T-helper 2 cell treated with Interferon-gamma antibody and Interleukin-4, amounts not matched to agents 100 ng/mL and 5 ng/mL, for 36 hours (primary cell): ENCODE results near the gene XRN1. TPM values are rescaled to one million over a fixed set of nuclear protein-coding genes. Genes with fewer than 3 reads are reported as not detected.
"Not testable (repeated sequence)": the region's sequence is repeated elsewhere in the genome, so short reads cannot be mapped to it uniquely, and the experiment has no call there.

Experiments used
- intact Hi-C: fragments of 100-400 bp; cut with micrococcal nuclease; formaldehyde crosslinking; loops from one replicate; pipeline ENCODE4 v1.15.1; 2023
- total RNA-seq: library from RNA; stranded (reverse); gene quantifications from 2 replicates; pipeline ENCODE4 v1.2.3, GENCODE V29; 2022

XRN1 gene
- total RNA-seq, 1 donor from 2014 or later = 66.4 TPM

DNA sequence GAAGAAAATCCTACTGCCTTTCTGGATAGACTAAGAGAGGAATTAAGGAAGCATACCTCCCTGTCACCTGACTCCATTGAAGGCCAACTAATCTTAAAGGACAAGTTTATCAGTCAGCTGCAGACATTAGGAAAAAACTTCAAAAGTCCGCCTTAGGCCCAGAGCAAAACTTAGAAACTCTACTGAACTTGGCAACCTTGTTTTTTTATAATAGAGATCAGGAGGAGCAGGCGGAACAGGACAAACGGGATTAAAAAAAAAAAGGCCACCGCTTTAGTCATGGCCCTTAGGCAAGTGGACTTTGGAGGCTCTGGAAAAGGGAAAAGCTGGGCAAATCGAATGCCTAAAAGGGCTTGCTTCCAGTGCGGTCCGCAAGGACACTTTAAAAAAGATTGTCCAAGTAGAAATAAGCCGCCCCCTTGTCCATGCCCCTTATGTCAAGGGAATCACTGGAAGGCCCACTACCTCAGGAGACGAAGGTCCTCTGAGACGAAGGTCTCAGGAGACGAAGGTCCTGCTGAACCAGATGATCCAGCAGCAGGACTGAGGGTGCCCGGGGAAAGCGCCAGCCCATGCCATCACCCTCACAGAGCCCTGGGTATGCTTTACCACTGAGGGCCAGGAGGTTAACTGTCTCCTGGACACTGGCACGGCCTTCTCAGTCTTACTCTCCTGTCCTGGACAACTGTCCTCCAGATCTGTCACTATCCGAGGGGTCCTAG is 8.2 kb downstream of the XRN1 start:
- intact Hi-C loops = not testable (repeated sequence)

DNA sequence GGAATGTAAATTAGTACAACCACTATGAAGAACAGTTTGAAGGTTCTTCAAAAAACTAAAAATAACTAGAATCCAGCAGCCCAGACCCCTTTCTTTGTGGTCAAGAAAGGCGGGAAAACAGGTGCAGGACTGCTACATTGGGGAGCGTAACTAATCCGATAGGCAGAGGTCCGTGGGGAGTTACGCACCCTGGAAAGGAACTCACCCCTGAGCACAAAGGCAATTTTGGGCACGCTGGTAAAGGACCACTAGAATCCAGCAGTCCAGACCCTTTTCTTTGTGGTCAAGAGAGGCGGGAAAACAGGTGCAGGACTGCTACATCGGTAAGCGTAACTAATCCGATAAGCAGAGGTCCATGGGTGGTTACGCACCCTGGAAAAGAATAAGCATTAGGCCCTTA is 9.7 kb downstream of the XRN1 start:
- intact Hi-C loops = not testable (repeated sequence)

DNA sequence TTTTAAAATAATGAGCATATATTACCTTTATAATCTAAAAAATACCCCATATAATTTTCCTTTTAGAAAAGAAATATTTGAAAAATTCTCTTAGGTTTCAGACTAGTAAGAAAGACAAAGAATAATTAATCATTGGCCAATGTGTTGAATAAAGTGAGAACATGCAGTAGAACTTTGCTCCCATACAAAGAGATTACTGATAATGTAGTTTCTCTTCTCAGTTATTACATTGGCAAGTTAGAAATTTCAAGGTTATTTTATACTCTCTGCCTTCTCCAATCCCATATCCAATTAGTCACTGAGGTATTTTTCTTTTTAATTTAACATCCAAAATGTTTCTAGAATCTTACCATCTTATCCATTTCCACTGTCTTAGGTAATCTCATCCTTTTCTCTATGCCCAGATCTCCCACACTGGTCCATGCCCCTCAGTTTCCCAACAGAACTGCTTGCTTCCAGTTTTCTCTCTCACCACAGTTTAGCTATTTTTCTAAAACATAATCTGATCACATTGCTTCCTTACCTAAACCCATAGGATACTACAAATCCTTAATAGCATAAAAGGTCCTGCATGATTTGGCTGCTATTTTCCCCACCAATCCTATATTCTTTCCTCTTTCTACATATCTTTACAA is 10.8 kb downstream of the XRN1 start:
- intact Hi-C loops = no loop called here

DNA sequence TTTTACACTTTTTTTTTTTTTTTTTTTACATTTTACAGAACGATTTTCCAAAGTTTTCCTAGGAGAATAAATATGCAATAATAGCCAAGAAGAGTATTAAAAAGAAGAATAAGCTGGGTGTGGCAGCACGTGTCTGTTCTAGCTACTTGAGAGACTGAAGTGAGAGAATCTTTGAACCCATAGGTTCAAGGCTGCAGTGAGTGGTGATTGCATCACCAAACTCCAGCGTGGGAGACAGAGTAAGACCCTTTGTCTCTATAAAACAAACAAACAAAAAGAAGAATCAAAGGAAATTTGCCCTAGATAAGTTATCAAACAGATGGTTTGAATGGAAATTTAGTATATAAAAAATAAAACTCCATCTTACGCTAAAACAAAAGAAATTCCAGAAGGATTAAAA is 13.3 kb downstream of the XRN1 start:
- intact Hi-C loops = no loop called here

DNA sequence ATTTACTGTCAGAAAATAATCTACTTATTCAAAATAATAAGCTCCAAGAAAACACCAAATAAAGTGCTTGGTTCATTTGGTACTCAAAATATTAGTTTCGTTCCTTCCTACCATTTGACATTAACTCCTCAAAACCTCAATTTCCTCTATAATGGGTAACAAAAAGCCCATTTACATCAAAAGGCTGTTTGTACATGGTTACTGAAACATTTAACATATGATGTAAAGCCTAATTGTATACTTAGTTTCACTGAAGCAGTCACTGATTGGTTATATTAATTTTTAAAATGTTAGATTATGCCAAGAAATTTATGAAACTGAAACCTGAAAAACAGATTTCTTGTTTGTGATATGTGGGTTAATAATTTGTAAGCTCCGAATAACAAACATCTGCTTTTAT is 14.7 kb downstream of the XRN1 start:
- intact Hi-C loops = no loop called here

DNA sequence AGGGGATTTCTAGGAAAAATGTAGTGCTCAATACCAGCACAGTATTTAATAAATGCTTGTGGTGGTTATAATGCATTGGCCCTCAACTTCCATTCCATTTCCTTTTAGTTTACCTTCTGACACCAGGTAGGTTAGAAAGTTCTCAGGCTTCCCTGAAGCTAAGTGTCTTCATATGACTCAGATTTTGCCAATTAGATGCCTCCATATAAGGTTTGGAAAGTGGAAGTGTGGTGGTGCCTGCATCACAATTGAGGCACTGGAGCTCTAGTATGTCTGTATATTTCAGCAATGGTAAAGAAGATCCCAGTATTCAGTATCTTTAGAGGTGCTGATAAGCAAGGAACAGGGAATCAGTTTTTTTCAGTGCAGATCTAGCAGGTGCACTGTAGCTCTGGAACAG is 18.3 kb downstream of the XRN1 start:
- intact Hi-C loops = no loop called here

DNA sequence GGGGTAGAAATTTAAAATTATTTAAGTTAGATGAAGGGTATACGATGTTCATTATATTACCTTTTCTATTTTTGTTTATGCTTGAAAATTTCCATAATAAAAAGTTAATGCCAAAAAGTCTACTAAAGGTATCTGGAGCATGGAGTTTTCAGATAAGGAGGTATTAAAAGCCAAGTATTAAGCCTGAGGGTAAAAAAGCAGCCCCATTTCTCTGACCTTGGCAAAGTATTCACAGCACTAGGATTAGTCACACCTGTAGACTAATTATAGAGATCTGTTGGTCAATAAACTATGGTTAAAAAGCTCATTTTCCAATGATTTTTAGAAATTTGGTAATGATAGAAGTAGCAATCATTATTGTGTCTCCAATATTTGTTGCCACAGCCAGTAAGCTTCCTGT is 23.1 kb downstream of the XRN1 start:
- intact Hi-C loops = no loop called here

DNA sequence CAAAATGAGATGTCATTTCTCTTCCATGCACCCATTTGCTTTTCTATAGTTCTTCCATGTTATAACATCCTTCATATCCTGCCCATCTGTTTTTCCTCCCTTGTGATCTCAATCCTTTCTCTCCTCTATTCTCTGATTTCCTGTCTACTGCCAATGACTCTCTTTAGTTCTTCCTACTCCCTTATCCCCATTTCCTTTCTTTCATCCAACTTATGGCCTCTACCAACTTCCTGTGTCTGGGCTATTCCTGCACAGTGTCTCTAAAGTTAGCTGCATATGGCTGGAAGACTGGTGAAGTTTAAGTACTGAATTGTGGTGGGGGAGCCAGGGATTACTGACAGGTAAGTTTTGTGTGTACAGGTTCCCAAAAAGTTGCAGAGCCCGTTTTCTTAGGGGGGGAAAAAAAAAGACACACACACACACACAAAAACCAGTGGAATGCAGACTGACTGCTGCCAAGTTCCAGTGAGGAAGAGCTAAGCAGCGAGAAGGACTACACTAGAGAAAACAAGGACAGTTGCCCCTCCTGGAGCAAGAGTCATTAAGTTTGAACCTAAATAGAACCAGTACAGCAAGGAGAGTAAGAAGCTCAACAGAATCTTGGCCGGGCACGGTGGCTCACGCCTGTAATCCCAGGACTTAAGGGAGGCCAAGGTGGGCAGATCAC is 28.8 kb downstream of the XRN1 start:
- intact Hi-C loops = no loop called here

DNA sequence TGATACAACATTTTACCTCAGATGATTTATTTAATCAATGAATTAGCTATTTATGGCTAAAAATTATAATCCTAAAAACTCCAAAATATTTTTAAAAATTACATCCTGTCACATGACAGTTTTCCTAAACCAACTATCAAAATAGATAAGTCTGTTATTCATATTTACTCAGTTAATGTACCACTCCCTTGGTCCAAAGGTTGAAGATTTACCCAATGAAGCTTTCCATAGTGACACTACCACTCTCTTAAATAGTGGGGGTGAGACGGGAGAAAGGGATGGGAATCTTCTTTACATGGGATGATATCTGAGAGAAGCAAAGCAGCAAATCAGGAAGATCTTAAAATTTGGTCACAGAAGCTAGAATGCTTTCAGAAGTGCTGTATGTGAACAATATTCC is 30.5 kb downstream of the XRN1 start:
- intact Hi-C loops = no loop called here

DNA sequence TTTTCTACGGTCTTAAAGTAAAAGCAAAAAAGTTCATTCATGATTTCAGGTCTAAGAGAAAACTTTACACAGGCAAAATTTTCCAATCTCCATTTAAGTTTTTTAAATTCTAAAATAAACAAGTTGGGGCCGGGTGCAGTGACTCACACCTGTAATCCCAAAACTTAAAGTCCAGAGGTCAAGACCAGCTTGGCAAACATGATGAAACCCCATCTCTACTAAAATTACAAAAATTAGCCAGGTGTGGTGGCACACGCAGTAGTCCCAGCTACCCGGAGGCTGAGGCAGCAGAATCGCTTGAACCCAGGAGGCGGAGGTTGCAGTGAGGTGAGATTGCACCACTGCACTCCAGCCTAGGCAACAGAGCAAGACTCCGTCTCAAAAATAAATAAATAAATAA is 47.3 kb downstream of the XRN1 start:
- intact Hi-C loops = not testable (repeated sequence)

DNA sequence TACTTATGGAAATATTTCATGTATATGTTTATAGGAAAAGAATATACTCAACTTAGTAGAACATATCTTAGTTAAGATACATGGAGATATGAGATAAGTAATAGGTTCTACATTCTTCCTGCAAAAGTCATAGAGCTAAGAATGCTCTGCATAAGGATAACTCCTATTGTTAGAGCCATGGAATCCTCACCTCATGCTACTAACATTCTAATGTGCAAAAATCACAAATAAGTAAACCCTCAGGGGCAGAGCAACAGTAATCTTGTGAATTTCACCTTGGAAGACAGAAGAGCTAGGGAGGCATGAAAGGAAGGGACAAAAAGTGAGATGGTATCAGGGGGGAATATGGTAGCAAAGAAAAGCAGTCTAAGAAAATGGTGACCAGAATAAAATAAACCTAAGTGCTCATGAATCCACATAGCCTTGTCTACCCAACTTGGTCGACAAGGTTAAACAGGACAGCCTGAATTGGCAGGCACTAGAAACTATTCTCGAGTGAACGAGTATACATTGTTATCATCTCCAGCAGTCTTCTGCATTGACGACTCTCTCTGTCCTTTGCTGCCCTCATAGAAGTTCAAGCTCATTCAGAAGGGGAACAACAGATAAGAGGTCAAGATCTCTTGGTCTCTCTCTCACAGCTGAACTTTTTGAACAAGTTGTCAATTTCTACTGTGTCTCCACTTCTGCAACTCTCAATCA is 52.8 kb downstream of the XRN1 start:
- intact Hi-C loops = no loop called here

DNA sequence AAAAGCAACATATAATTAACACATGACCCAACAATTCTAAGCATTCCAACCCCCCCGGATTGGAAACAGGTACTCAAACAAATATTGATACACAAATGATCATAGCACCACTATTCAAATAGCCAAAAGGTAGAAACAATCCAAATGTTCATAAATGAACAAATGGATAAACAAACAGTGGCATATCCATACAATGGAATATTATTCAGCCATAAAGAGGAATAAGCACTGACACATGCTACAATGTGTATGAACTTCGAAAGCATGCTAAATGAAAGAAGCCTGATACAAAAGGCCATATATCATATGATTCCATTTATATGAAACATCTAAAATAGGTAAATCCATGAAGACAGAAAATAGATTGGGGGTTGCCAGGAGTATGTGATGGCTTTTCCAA is 62.8 kb downstream of the XRN1 start:
- intact Hi-C loops = no loop called here

DNA sequence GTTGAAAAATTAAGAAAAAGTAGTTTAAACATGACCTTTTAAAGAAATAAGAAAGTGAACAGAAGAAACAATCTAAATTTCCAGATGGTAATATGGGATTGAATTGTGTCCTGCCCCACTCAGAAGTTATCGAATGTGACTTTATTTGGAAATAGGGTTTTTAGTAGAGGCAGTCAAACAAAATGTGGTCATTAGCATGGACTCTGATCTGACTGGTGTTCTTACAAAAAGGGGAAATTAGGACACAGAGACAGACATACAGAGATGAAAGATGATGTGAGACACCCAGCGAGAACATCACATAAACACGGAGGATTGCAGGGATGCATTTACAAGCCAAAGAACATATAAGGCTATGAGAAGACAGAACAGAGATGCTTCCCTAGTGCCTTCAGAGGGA is 73.2 kb downstream of the XRN1 start:
- intact Hi-C loops = no loop called here

DNA sequence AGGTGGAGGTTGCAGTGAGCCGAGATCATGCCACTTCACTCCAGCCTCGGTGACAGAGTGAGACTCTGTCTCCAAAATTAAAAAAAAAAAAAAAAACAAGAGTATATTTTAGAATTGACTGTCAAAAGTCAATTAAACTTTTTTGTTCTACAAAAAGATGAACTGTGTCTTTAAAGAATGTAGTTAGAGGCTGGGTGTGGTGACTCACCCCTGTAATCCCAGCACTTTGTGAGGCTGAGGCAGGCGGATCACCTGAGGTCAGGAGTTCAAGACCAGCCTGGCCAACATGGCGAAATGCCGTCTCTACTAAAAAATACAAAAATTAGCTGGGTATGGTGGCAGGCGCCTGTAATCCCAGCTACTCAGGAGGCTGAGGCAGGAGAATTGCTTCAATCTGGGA is 78.3 kb downstream of the XRN1 start:
- intact Hi-C loops = not testable (repeated sequence)

DNA sequence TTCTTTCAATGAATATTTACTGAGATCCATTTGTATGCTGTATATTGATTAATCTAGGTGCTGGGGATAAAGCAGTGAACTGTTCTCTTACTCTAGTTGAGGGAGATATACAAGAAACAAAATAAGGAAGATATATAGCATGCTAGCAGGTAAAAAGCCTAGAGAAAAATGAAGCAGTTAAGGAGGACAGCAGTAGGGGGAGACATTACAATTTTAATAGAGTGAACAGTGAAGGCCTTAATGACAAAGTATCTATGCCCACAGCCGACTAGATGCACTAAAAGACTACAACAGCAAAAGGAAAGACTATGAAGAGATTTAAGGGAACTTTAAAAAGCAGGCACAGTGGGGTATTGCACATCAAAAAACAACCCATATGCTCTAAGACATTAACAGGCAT is 81.4 kb downstream of the XRN1 start:
- intact Hi-C loops = no loop called here

DNA sequence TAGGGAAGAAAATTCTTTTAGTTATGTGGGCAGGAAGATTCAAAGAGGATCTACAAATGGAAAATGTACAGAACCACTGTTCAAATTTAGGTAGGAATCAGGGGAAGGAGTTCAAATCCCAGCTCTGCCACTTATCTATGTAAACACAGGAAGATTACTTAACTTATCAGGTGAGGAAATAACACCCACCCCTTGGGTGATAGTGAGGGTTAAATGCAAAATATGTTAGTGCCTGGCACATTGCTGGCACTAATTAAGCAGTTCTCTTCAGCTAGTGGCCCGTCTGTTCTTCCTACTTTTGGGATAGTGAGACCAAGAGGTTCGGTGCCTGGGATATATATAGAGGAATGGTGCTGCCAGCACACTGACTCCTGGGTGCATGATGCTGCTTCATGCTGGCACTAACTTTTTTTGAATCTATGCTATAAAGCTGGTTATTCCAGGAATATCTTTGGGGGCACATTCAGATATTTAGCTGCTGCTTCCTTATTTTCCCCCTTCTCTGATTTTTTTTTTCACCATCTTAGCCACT is 83.8 kb downstream of the XRN1 start:
- intact Hi-C loops = no loop called here

DNA sequence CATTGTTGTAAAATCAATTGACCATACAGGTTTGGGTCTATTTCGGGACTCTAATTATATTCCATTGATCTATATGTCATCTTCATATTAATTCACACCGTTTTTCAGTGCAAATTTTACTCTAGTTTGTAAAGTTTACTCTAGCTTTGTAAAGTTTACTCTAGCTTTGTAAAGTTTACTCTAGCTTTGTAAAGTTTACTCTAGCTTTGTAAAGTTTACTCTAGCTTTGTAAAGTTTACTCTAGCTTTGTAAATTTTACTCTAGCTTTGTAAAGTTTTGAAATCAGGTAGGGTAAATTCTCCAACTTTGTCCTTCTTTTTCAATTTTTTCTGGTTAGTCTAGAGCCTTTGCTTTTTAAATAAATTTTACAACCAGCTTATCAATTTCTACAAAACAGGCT is 84.4 kb downstream of the XRN1 start:
- intact Hi-C loops = not testable (repeated sequence)

DNA sequence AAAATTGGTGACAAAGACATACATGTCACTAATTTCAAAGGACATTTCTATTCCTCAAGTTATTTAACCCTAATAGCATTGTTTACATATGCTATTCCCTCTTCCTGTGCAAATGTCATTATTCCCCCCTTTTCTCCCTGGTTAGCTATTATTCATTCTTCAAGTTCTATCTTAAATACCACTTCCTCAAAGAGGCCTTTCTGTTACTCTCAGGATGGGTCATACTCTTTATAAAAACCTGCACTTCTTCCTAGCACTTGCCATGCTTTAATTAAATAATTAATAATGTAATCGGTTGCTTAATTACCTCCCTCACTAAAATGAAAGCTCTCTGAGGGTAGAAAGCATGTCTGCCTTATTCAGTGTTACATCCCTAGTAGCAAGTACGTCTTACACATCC is 88.5 kb downstream of the XRN1 start:
- intact Hi-C loops = no loop called here

DNA sequence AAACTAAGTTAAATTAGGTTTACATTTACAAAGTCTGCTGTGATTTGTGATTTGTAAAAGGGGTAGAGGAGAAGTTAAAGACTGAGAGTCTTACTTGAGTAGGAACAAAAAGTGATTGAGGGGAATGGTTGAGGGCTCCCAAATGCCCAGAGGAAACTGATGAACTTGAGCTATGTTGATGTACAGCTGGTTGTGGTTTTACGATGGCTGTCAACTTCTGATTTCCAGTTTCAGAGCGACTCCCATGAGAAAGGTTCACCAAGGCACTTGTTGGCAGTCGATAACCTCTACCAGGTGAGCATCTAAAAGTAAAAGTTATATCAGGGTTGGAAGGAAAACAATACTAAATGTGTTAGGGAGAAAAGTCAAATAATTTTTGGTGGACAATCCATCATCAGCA is 91.0 kb downstream of the XRN1 start:
- intact Hi-C loops = no loop called here

DNA sequence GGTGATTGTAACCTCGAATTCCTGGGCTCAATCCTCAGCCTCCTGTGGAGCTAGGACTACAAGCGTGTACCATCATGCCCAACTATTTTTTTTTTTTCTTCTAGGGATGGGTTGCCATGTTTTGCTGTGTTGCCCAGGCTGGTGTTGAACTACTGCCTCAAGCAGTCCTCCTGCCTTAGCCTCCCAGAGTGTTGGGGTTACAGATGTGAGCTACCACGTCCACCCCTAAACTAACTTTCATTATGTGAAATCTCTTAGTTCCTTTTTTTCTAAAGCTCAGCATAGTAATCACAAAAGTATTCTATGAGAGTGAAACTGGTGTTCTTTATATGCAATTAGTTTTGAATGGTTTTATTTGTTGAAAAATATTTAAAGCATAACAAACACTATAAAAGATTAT is 92.1 kb downstream of the XRN1 start:
- intact Hi-C loops = no loop called here

DNA sequence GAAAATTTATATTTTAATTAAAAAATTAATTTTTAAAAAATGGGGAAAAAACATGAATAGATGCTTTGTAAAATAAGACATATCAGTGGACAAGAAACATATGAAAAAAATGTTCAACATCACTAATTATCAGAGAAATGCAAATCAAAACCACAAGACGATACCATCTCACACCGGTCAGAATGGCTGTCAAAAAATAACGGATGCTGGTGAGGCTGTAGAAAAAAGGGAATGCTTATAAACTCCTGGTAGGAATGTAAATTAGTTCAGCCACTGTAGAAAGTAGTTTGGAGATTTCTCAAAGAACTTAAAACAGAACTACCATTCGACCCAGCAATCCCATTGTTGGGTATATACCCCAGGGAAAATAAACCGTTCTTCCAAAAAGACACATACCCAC is 93.8 kb downstream of the XRN1 start:
- intact Hi-C loops = no loop called here

DNA sequence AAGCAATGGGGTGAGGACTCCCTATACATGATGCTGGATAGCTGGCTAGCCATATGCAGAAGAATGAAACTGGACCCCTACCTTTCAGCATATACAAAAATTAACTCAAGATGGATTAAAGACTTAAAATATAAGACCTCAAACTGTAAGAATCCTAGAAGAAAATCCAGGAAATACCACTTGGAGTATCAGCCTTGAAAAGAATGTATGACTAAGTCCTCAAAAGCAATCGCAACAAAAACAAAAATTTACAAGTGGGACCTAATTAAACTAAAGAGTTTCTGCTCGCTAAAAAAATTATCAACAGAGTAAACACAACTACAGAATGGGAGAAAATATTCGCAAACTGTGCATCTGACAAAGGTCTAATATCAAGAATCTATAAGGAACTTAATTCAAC is 94.3 kb downstream of the XRN1 start:
- intact Hi-C loops = no loop called here
